GM15510 (cell line): ENCODE measurements around the gene RFTN1.

Experiments
- POLR2A ChIP-seq: IDR thresholded peaks from 3 replicates; pipeline ENCODE4 v1.6.1; 2011; ENCODE audit warnings: borderline replicate concordance; ENCODE audit not compliant: insufficient read length; ENCODE audit errors: extremely low read depth

Gene RFTN1

GRCh38 chr3:16506451-16506850, 7.0 kb downstream of the RFTN1 start:
- no peak for TF ChIP-seq POLR2A

- no peak for TF ChIP-seq POLR2A
These were observed 8.8 kb downstream of the RFTN1 start for GRCh38 chr3:16504692-16505091.

GRCh38 chr3:16504242-16504641, 9.3 kb downstream of the RFTN1 start:
- no peak for TF ChIP-seq POLR2A

- TF ChIP-seq POLR2A = no peak
These were observed 10.2 kb downstream of the RFTN1 start for GRCh38 chr3:16503191-16503776.

- no peak for TF ChIP-seq POLR2A
These were observed 11.1 kb downstream of the RFTN1 start for GRCh38 chr3:16502347-16502908.

GRCh38 chr3:16501376-16501775, 12.1 kb downstream of the RFTN1 start:
- no peak for TF ChIP-seq POLR2A

- TF ChIP-seq POLR2A = no peak
These were observed 12.6 kb downstream of the RFTN1 start for GRCh38 chr3:16500911-16501310.

GRCh38 chr3:16500093-16500492, 13.4 kb downstream of the RFTN1 start:
- TF ChIP-seq POLR2A = no peak

- TF ChIP-seq POLR2A = no peak
These were observed 14.1 kb downstream of the RFTN1 start for GRCh38 chr3:16499351-16499750.

- no peak for TF ChIP-seq POLR2A
These were observed 15.2 kb downstream of the RFTN1 start for GRCh38 chr3:16498130-16498890.

GRCh38 chr3:16496408-16497222, 16.9 kb downstream of the RFTN1 start:
- TF ChIP-seq POLR2A = no peak

GRCh38 chr3:16496008-16496407, 17.5 kb downstream of the RFTN1 start:
- no peak for TF ChIP-seq POLR2A

- no peak for TF ChIP-seq POLR2A
These were observed 18.6 kb downstream of the RFTN1 start for GRCh38 chr3:16494814-16495431.

- no peak for TF ChIP-seq POLR2A
These were observed 19.4 kb downstream of the RFTN1 start for GRCh38 chr3:16494094-16494493.
